Measurements from ENCODE around the gene SMPD4.
"Not testable (repeated sequence)": the region's sequence is repeated elsewhere in the genome, so short reads cannot be mapped to it uniquely, and the experiment has no call there.

The SMPD4 gene

GRCh38 chr2:130198343-130198742 lies 16.9 kb upstream of the SMPD4 start, which contains the start of gene TUBA3E:
TSS of gene TUBA3E (minus strand) at chr2:130198439. CDS start at chr2:130198360, 79 bp downstream.
- Histone ChIP-seq H3K18ac (ENCODE audit: low read depth in 1 of 2, low read length in 2 of 2) (no peak within 1 kb of the TSS), H3K4me1 (ENCODE audit: control insufficient read depth, insufficient read depth, low read depth, low read length) (no peaks in the 10 kb centered on the region), H3K4me3 (ENCODE audit: insufficient read depth in 1 of 2, low read depth in 1 of 2, low read length in 2 of 2) (no peak within 1 kb of the TSS), H3K9me3 (ENCODE audit: control insufficient read depth, low read length) (no peaks in the 10 kb centered on the region), H2BK120ac (ENCODE audit: low read depth, low read length) (no peak within 1 kb of the TSS), H4K8ac (ENCODE audit: low read length) (no peak within 1 kb of the TSS), H4K91ac (ENCODE audit: low read length) (no peak within 1 kb of the TSS), H2BK15ac (ENCODE audit: low read depth, poor library complexity, severe bottlenecking) (no peak within 1 kb of the TSS), H3K27ac (ENCODE audit: low read length, poor library complexity, severe bottlenecking) (no peak within 1 kb of the TSS), H2AFZ (ENCODE audit: low read depth, low read length) (no peak within 1 kb of the TSS), H3K27me3 (ENCODE audit: control insufficient read depth in 1 of 2, insufficient read depth in 1 of 2, low read length in 2 of 2) (no peaks in the 10 kb centered on the region), H3K23ac (ENCODE audit: low read length in 2 of 2) (no peak within 1 kb of the TSS), H3K79me1 (replicated peaks; ENCODE audit: low read length, poor library complexity, severe bottlenecking) (no peaks in the 10 kb centered on the region), H3K4ac (ENCODE audit: low read depth in 1 of 2, low read length in 2 of 2) (no peak within 1 kb of the TSS), H2AK5ac (ENCODE audit: low read length, severe bottlenecking) (no peak within 1 kb of the TSS), H3K9ac (ENCODE audit: low read length) (no peak within 1 kb of the TSS), H3K36me3 (ENCODE audit: control insufficient read depth in 1 of 2, insufficient read depth in 2 of 2, low read depth in 1 of 2, low read length in 2 of 2) (no peaks in the 10 kb centered on the region), H3K14ac (ENCODE audit: low read length in 2 of 2) (no peak within 1 kb of the TSS), H2BK5ac (ENCODE audit: low read depth, low read length, poor library complexity, severe bottlenecking) (no peak within 1 kb of the TSS), H2BK12ac (ENCODE audit: low read length in 2 of 2) (no peak within 1 kb of the TSS), H3K4me2 (ENCODE audit: low read length, poor library complexity, severe bottlenecking) (no peak within 1 kb of the TSS)
- WGBS, result no CpG with 5 or more reads among the region's 26 CpGs
- DNase-seq, result no peak

GRCh38 chr2:130196052-130196451 lies 14.7 kb upstream of the SMPD4 start:
- not testable (repeated sequence) for H4K8ac ChIP-seq (ENCODE audit: low read length); H2AK5ac ChIP-seq (ENCODE audit: low read length, severe bottlenecking); H2BK5ac ChIP-seq (ENCODE audit: low read depth, low read length, poor library complexity, severe bottlenecking); H3K9ac ChIP-seq (ENCODE audit: low read length); H3K23ac ChIP-seq (ENCODE audit: low read length in 2 of 2); H3K14ac ChIP-seq (ENCODE audit: low read length in 2 of 2); H2BK15ac ChIP-seq (ENCODE audit: low read depth, poor library complexity, severe bottlenecking); H4K91ac ChIP-seq (ENCODE audit: low read length); H3K18ac ChIP-seq (ENCODE audit: low read depth in 1 of 2, low read length in 2 of 2); H3K4me3 ChIP-seq (ENCODE audit: insufficient read depth in 1 of 2, low read depth in 1 of 2, low read length in 2 of 2); H3K27ac ChIP-seq (ENCODE audit: low read length, poor library complexity, severe bottlenecking); H2BK12ac ChIP-seq (ENCODE audit: low read length in 2 of 2); H3K36me3 ChIP-seq (ENCODE audit: control insufficient read depth in 1 of 2, insufficient read depth in 2 of 2, low read depth in 1 of 2, low read length in 2 of 2); H3K4ac ChIP-seq (ENCODE audit: low read depth in 1 of 2, low read length in 2 of 2); H3K9me3 ChIP-seq (ENCODE audit: control insufficient read depth, low read length); H3K27me3 ChIP-seq (ENCODE audit: control insufficient read depth in 1 of 2, insufficient read depth in 1 of 2, low read length in 2 of 2); H3K4me1 ChIP-seq (ENCODE audit: control insufficient read depth, insufficient read depth, low read depth, low read length); H2AFZ ChIP-seq (ENCODE audit: low read depth, low read length); H3K4me2 ChIP-seq (ENCODE audit: low read length, poor library complexity, severe bottlenecking); H3K79me1 ChIP-seq (replicated peaks; ENCODE audit: low read length, poor library complexity, severe bottlenecking); H2BK120ac ChIP-seq (ENCODE audit: low read depth, low read length); DNase-seq
- 97% methylated on average over 4 of the region's 13 CpGs for WGBS

GRCh38 chr2:130195089-130195635 lies 13.8 kb upstream of the SMPD4 start:
- H3K23ac ChIP-seq (ENCODE audit: low read length in 2 of 2); H3K4ac ChIP-seq (ENCODE audit: low read depth in 1 of 2, low read length in 2 of 2); H4K91ac ChIP-seq (ENCODE audit: low read length); H4K8ac ChIP-seq (ENCODE audit: low read length); H3K27ac ChIP-seq (ENCODE audit: low read length, poor library complexity, severe bottlenecking); H3K9ac ChIP-seq (ENCODE audit: low read length); H2AK5ac ChIP-seq (ENCODE audit: low read length, severe bottlenecking); H3K9me3 ChIP-seq (ENCODE audit: control insufficient read depth, low read length); H3K27me3 ChIP-seq (ENCODE audit: control insufficient read depth in 1 of 2, insufficient read depth in 1 of 2, low read length in 2 of 2); H2BK15ac ChIP-seq (ENCODE audit: low read depth, poor library complexity, severe bottlenecking); H3K14ac ChIP-seq (ENCODE audit: low read length in 2 of 2); H2BK120ac ChIP-seq (ENCODE audit: low read depth, low read length); H3K4me3 ChIP-seq (ENCODE audit: insufficient read depth in 1 of 2, low read depth in 1 of 2, low read length in 2 of 2); H2BK12ac ChIP-seq (ENCODE audit: low read length in 2 of 2); H3K79me1 ChIP-seq (replicated peaks; ENCODE audit: low read length, poor library complexity, severe bottlenecking); H2BK5ac ChIP-seq (ENCODE audit: low read depth, low read length, poor library complexity, severe bottlenecking); H3K18ac ChIP-seq (ENCODE audit: low read depth in 1 of 2, low read length in 2 of 2); H3K4me2 ChIP-seq (ENCODE audit: low read length, poor library complexity, severe bottlenecking); DNase-seq; H3K4me1 ChIP-seq (ENCODE audit: control insufficient read depth, insufficient read depth, low read depth, low read length); H2AFZ ChIP-seq (ENCODE audit: low read depth, low read length): not testable (repeated sequence)
- WGBS, result 28% methylated on average over 5 of the region's 9 CpGs
- H3K36me3 ChIP-seq (ENCODE audit: control insufficient read depth in 1 of 2, insufficient read depth in 2 of 2, low read depth in 1 of 2, low read length in 2 of 2), result peaks cover 0 to 14% of the 10 kb centered on the region in 2 experiments

- WGBS, result 77% methylated on average over 10 of the region's 22 CpGs
- peaks cover 0 to 20% of the 10 kb centered on the region in 2 experiments for H3K36me3 ChIP-seq (ENCODE audit: control insufficient read depth in 1 of 2, insufficient read depth in 2 of 2, low read depth in 1 of 2, low read length in 2 of 2)
- not testable (repeated sequence) for H3K9ac ChIP-seq (ENCODE audit: low read length); H3K4me3 ChIP-seq (ENCODE audit: insufficient read depth in 1 of 2, low read depth in 1 of 2, low read length in 2 of 2); H3K4me1 ChIP-seq (ENCODE audit: control insufficient read depth, insufficient read depth, low read depth, low read length); H3K14ac ChIP-seq (ENCODE audit: low read length in 2 of 2); H3K4ac ChIP-seq (ENCODE audit: low read depth in 1 of 2, low read length in 2 of 2); H2BK12ac ChIP-seq (ENCODE audit: low read length in 2 of 2); DNase-seq; H2BK120ac ChIP-seq (ENCODE audit: low read depth, low read length); H2BK15ac ChIP-seq (ENCODE audit: low read depth, poor library complexity, severe bottlenecking); H3K4me2 ChIP-seq (ENCODE audit: low read length, poor library complexity, severe bottlenecking); H2BK5ac ChIP-seq (ENCODE audit: low read depth, low read length, poor library complexity, severe bottlenecking); H4K8ac ChIP-seq (ENCODE audit: low read length); H2AK5ac ChIP-seq (ENCODE audit: low read length, severe bottlenecking); H3K27me3 ChIP-seq (ENCODE audit: control insufficient read depth in 1 of 2, insufficient read depth in 1 of 2, low read length in 2 of 2); H3K18ac ChIP-seq (ENCODE audit: low read depth in 1 of 2, low read length in 2 of 2); H4K91ac ChIP-seq (ENCODE audit: low read length); H3K79me1 ChIP-seq (replicated peaks; ENCODE audit: low read length, poor library complexity, severe bottlenecking); H3K9me3 ChIP-seq (ENCODE audit: control insufficient read depth, low read length); H2AFZ ChIP-seq (ENCODE audit: low read depth, low read length); H3K23ac ChIP-seq (ENCODE audit: low read length in 2 of 2); H3K27ac ChIP-seq (ENCODE audit: low read length, poor library complexity, severe bottlenecking)
These were observed 12.4 kb upstream of the SMPD4 start for GRCh38 chr2:130193824-130194223.
